CD4-positive, alpha-beta T cell treated with Interleukin-21 for 1 hour (primary cell): ENCODE measurements around the gene ZFP82.

Experiments used
- DNase-seq: peaks from one replicate; pipeline ENCODE4 v3.0.0-alpha.2; 2020

Gene ZFP82

DNA sequence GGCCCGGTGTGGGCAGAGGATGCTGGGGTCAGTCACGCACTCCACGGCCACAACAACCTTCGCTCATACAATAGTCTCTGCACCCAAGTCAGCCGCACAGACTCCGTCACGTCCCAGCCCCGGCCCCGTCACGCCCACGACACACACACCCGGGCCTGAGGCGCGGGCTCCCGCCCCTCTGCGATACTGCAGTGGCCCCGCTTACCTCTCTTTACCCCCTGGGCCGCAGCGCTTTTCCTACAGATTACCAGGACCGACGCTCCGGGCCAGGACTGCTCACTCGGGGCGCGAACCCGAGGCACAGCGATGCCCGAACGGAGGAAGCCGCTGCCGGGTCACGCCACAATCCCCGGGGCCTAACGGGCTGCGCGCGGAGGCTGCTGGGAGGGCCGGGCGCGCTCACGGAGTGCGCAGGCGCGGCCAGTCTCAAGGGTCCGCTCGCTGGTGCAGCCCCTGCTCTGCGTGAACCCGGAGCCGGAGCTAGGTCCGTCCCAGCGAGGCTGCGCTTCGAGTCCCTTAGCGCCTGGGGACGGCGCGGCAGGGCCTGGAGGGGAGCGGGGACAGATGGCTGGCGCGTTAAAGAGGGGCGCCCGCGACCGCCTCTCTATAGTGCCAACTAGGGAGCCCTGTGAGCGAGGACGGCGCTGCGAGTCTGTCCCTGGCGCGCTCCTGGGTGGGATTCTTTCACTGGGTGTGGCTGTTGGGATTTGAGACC, at the start of gene ZFP82:
ZFP82 (minus strand) TSS at position 358 of the 715 bp plus-strand sequence. CDS start 8,855 bp downstream, outside the sequence.
- DNase-seq = peak; percentile 81

DNA sequence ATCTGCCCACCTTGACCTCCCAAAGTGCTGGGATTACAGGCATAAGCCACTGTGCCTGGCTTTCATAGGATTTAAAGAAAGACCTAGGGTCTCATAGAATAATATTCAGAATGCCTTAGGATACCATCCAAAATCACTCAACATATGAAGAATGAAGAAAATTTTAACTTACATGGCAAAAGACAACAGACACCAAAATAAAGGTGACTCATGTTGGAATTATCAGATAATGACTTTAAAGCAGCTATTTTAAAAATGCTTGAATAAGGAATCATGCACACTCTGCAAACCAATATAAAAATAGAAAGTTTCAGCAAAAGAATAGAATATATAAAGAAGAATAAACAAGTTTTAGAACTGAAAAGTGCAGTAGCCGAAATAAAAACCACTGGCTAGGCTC, 41.6 kb upstream of the ZFP82 start:
- DNase-seq = no peak

DNA sequence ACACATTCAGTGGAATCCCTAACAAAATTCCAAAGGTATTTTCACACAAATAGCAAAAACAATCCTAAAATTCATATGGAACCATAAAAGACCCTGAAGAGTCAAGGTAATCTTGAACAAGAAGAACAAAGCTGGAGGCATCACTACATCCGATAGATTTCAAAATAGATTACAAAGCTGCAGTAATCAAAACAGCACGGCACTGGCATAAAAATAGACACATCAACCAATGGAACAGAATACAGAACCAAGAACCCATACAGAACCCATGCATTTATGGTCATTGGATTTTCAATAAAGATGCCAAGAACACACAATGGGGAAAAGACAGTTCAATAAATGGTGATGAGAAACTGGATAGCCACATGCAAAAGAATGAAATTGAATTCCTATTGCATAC, 38.4 kb upstream of the ZFP82 start:
- DNase-seq = no peak

GRCh38 chr19:36449059-36449670, 30.7 kb upstream of the ZFP82 start:
- no peak for DNase-seq

GRCh38 chr19:36441339-36441738, 22.9 kb upstream of the ZFP82 start:
- no peak for DNase-seq

- no peak for DNase-seq
Measured at GRCh38 chr19:36436531-36436930, 18.1 kb upstream of the ZFP82 start.

GRCh38 chr19:36423925-36424324, 5.5 kb upstream of the ZFP82 start:
- no peak for DNase-seq

DNA sequence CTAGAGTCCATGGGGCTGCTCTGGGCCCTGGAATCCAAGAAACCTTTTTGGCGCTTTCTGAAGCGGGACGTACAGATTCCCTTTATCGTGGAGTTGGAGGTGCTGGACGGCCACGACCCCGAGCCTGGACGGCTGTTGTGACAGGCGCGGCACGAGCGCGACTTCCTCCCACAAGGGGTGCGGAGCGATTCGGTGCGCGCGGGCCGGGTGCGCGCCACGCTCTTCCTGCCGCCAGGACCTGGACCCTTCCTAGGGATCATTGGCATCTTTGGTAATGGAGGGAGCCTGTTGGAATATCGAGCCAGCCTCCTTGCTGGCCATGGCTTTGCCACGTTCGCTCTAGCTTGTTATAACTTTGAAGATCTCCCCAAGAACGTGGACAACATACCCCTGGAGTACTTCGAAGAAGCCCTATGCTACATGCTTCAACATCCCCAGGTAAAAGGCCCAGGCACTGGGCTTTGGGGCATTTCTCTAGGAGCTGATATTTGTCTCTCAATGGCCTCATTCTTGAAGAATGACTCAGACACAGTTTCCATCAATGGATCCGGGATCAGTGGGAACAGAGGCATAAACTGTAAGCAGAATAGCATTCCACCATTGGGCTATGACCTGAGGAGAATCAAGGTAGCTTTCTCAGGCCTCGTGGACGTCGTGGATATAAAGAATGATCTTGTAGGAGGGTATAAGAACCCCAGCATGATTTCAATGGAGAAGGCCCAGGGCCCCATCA, 3.5 kb upstream of the ZFP82 start:
- no peak for DNase-seq

- no peak for DNase-seq
Measured at GRCh38 chr19:36420961-36421748, 2.7 kb upstream of the ZFP82 start.

DNA sequence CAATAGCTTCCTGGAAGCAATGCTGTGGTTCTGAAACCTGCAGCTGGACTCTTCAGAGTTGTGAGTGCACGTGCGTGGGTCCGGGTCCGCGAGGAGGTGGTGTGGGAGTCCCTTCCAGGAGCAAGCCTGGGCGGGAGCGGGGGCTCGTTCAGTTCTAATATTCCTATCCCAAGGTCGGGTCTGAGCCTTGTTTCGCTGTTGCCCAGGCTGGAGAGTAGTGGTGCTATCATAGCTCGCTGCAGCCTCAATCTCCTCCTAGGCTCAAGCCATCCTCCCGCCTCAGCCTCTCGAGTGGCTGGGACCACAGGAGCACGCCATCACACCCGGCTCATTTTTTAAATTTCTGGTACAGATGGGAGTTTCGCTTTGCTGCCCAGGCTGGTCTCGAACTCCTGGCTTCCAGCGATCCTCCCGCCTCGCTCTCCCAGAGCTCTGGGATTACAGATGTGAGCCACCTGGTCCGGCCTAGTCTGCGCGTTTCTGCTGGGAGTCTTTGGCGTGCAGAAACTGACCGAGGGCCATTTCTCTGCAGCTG, 625 bp downstream of the ZFP82 start:
- DNase-seq = no peak

GRCh38 chr19:36409841-36410240, 8.6 kb downstream of the ZFP82 start:
- DNase-seq = no peak

DNA sequence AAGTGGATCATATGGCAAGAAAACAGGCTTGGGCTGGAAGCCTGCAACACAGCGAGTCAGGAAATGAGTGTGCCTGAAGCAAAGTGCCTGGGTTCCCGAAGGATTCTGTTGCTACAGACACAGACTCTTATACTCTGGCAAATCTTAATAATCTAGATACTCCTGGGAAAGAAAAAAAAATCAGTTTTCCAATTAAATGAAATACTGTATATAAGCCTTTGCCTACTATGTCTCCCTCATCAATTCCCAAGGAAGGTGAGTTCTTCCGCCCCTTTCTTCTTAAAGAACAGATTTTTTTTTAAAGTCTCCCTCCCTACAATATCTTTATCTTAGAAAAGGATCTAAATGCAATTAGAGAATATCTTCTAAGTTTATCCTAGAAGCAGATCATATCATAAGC, 10.3 kb downstream of the ZFP82 start:
- no peak for DNase-seq

- no peak for DNase-seq
Measured at GRCh38 chr19:36404498-36404897, 13.9 kb downstream of the ZFP82 start.

DNA sequence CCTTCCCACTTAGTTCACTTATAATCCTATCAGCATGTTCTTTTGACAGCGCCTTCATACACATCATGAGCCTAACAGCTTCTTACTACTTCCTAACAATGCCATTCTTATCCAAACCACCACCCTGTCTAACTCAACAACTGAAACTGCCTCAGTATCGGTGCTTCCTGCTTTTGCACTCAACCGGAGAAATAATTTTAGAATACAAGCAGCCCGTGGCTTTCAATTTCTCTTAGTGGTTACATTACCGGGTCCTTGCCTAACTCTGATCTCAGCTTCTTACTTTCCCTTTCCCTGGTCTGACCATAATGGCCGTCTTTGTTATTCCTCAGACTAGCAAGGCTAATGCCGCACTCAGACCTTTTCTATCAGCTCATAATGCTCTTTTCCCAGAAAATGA, 17.0 kb downstream of the ZFP82 start:
- no peak for DNase-seq

DNA sequence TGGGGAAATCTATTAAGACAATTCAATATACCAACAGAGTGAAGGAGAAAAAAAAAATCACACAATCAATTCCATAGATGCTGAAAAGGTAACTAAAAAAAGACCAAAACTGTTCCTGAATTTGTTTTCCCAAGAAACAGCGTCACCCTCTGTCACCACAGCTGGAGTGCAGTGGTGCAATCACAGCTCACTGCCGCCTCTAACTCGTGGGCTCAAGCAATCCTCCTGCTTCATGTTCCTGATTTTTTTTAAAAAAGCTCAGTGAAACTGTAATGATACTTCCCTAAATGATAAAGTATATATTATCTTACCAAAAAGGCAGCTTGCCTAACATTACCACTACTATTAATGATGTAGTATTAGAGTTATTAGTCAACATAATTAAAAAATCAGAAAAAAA, 19.9 kb downstream of the ZFP82 start:
- DNase-seq = no peak

- no peak for DNase-seq
Measured at GRCh38 chr19:36392916-36393673, 25.3 kb downstream of the ZFP82 start.

DNA sequence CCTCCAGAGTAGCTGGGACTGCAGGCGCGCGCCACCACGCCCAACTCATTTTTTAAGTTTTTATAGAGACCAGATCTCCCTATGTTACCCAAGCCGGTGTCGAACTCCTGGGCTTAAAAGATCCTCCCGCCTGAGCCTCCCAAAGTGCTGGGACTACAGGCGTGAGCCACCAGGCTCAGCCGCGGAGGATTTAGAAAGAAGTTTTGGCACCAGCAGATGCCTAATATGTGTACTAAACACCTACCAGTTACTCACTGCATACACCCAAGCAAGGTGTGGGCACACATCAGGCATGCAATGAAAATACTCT, 39.0 kb downstream of the ZFP82 start:
- no peak for DNase-seq

- peak; percentile 97 for DNase-seq
Measured at GRCh38 chr19:36378625-36379509, 39.6 kb downstream of the ZFP82 start, which contains the start of gene ZFP14. TSS of gene ZFP14 (minus strand) at chr19:36379201. CDS start at chr19:36367892, 11,309 bp downstream.

- DNase-seq = no peak
Measured at GRCh38 chr19:36377541-36378178, 40.8 kb downstream of the ZFP82 start.

- no peak for DNase-seq
Measured at GRCh38 chr19:36373638-36374156, 44.7 kb downstream of the ZFP82 start.
